PC-9 (cell line): ENCODE data around the gene SYNE1. TPM values are rescaled to one million over a fixed set of nuclear protein-coding genes. Genes with fewer than 3 reads are reported as not detected.

Experiments used
- BruUV-seq: library from RNA; stranded (reverse); fragments of 400-500 nt; replicated peaks from 2 replicates; lab custom pipeline; 2021; lab: Mats Ljungman, UMichigan
- CTCF ChIA-PET: fragments of 300-600 bp; sonication (Branson Sonifier 250); formaldehyde crosslinking; loops from one replicate; lab custom pipeline; 2022; ENCODE audit warnings: antibody characterized with exemption; lab: Charles Lee
- POLR2A ChIA-PET: fragments of 300-600 bp; sonication (Branson Sonifier 250); formaldehyde crosslinking; loops from one replicate; lab custom pipeline; 2022; ENCODE audit warnings: antibody characterized with exemption; ENCODE audit not compliant: unreplicated experiment; lab: Charles Lee
- DNase-seq, 2 experiments: peaks; one replicate each; pipeline versions ENCODE4 v3.0.0 to v3.0.0-alpha.2; 2015 to 2022; ENCODE audit warnings: mixed read lengths in 1 of 2
- H2AFZ ChIP-seq: fragments of 200-600 bp; sonication (generic); 2 replicates; pipeline ENCODE4 v1.8.1; 2017; ENCODE audit warnings: antibody characterized with exemption
- H3F3A ChIP-seq: fragments of 200-600 bp; sonication (generic); 2 replicates; pipeline ENCODE4 v1.8.1; 2017; ENCODE audit warnings: antibody characterized with exemption, mild to moderate bottlenecking, low read depth; ENCODE audit not compliant: insufficient read depth
- H3K27ac ChIP-seq: fragments of 200-600 bp; sonication (generic); 2 replicates; pipeline ENCODE4 v1.6.1; 2016; ENCODE audit warnings: mixed run types
- H3K27me3 ChIP-seq: fragments of 200-600 bp; sonication (generic); 2 replicates; pipeline ENCODE4 v1.6.1; 2016; ENCODE audit warnings: low read depth, mixed run types; ENCODE audit not compliant: insufficient read depth
- H3K36me3 ChIP-seq: fragments of 200-600 bp; sonication (generic); 2 replicates; pipeline ENCODE4 v1.6.1; 2016; ENCODE audit warnings: low read depth, mixed run types
- H3K4me1 ChIP-seq: fragments of 200-600 bp; sonication (generic); replicated peaks from 2 replicates; pipeline ENCODE4 v1.6.1; 2016; ENCODE audit warnings: mixed run types; ENCODE audit not compliant: insufficient read depth
- H3K4me2 ChIP-seq: fragments of 200-600 bp; sonication (generic); 2 replicates; pipeline ENCODE4 v1.6.1; 2017; ENCODE audit warnings: mixed run types
- H3K4me3 ChIP-seq: fragments of 200-600 bp; sonication (generic); 2 replicates; pipeline ENCODE4 v1.6.1; 2016; ENCODE audit warnings: mixed run types
- H3K79me2 ChIP-seq: fragments of 200-600 bp; sonication (generic); 2 replicates; pipeline ENCODE4 v1.6.1; 2017; ENCODE audit warnings: low read depth, mixed run types
- H3K9me2 ChIP-seq: fragments of 200-600 bp; sonication (generic); 2 replicates; pipeline ENCODE4 v1.8.1; 2017; ENCODE audit warnings: mild to moderate bottlenecking; ENCODE audit not compliant: insufficient read depth
- H3K9me3 ChIP-seq: fragments of 200-600 bp; sonication (generic); 2 replicates; pipeline ENCODE4 v1.8.1; 2016; ENCODE audit warnings: low read depth; ENCODE audit not compliant: insufficient read depth
- H4K20me1 ChIP-seq: fragments of 200-600 bp; sonication (generic); 2 replicates; pipeline ENCODE4 v1.8.1; 2017; ENCODE audit not compliant: insufficient read depth
- CTCF ChIP-seq: fragments of 200-600 bp; sonication (generic); conservative IDR thresholded peaks from 2 replicates; pipeline ENCODE4 v1.6.1; 2017; ENCODE audit warnings: mixed run types, antibody characterized with exemption, mild to moderate bottlenecking, moderate library complexity
- EZH2 ChIP-seq: fragments of 200-600 bp; sonication (generic); IDR thresholded peaks from 2 replicates; pipeline ENCODE4 v1.8.0; 2017; ENCODE audit warnings: antibody characterized with exemption, low read depth
- intact Hi-C: fragments of 100-400 bp; cut with micrococcal nuclease; formaldehyde crosslinking; loops from one replicate; pipeline ENCODE4 v1.10.0; 2022; ENCODE audit not compliant: unreplicated experiment
- total RNA-seq: library from RNA; stranded (reverse); gene quantifications from 2 replicates; pipeline ENCODE4 v1.2.3, GENCODE V29; 2021

Gene SYNE1
- total RNA-seq, 1 experiment from 2014 or later = 13.4 TPM

GRCh38 chr6:152394303-152394702 lies 242.9 kb downstream of the SYNE1 start:
- intact Hi-C loops = no loop called here
- no peaks in the 10 kb centered on the region for H4K20me1 ChIP-seq
- no TSS peak for BruUV-seq

GRCh38 chr6:152391179-152391880 lies 245.8 kb downstream of the SYNE1 start:
- Histone ChIP-seq H3K79me2 (no peaks in the 10 kb centered on the region), H3K4me1 (no peaks in the 10 kb centered on the region; the same call in 1 of the 2 replicates), H3K27me3 (no peaks in the 10 kb centered on the region), H4K20me1 (no peaks in the 10 kb centered on the region), H3K36me3 (no peaks in the 10 kb centered on the region), H3K27ac (no peak overlapping the region), H3F3A (no peaks in the 10 kb centered on the region), H2AFZ (no peak overlapping the region), H3K4me3 (no peak overlapping the region), H3K4me2 (no peak overlapping the region), H3K9me2 (no peaks in the 10 kb centered on the region), H3K9me3 (no peaks in the 10 kb centered on the region)
- POLR2A ChIA-PET = no interaction called here
- CTCF ChIA-PET = no interaction called here
- DNase-seq = no peak
- no peak for TF ChIP-seq CTCF
- TF ChIP-seq EZH2 = no peak
- no TSS peak for BruUV-seq
- intact Hi-C loops = no loop called here

More at GRCh38 chr6:152394303-152394702, 242.9 kb downstream of the SYNE1 start:
- Histone ChIP-seq H3K4me1 (no peaks in the 10 kb centered on the region), H3F3A (no peaks in the 10 kb centered on the region), H3K9me2 (no peaks in the 10 kb centered on the region), H3K9me3 (no peaks in the 10 kb centered on the region), H3K4me2 (no peak overlapping the region), H2AFZ (no peak overlapping the region), H3K36me3 (no peaks in the 10 kb centered on the region), H3K27ac (no peak overlapping the region), H3K27me3 (no peaks in the 10 kb centered on the region), H3K4me3 (no peak overlapping the region), H3K79me2 (no peaks in the 10 kb centered on the region)
- CTCF ChIA-PET = no interaction called here
- no peak for DNase-seq
- TF ChIP-seq CTCF = no peak
- no peak for TF ChIP-seq EZH2
- POLR2A ChIA-PET = no interaction called here

DNA sequence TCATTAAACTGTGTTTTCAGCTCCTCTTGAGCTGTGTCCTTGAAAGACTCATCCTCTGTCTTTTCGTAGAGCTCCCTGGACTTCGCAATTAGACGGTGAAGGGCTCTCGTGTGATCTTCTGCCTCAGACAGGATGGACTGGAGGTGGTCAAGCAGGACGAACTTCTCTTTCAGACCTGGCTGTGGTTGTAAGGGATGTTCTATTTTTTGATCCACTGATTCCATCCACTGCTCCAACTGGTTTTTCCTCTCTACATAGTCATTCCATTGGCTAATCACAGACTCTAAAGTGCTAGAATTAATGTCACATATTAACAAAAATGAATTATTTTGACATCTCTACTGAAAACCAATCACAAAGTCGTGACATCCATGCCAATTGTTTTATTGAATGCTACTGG lies 250.1 kb downstream of the SYNE1 start:
- Histone ChIP-seq H2AFZ (no peak overlapping the region), H3F3A (no peaks in the 10 kb centered on the region), H3K4me3 (no peak overlapping the region), H3K9me2 (no peaks in the 10 kb centered on the region), H3K27ac (no peak overlapping the region), H3K27me3 (no peaks in the 10 kb centered on the region), H4K20me1 (no peaks in the 10 kb centered on the region), H3K4me2 (no peak overlapping the region), H3K4me1 (no peaks in the 10 kb centered on the region; the same call in 1 of the 2 replicates), H3K36me3 (no peaks in the 10 kb centered on the region), H3K9me3 (no peaks in the 10 kb centered on the region), H3K79me2 (no peaks in the 10 kb centered on the region)
- DNase-seq = no peak
- no TSS peak for BruUV-seq
- CTCF ChIA-PET = no interaction called here
- intact Hi-C loops = no loop called here
- POLR2A ChIA-PET = no interaction called here
- TF ChIP-seq EZH2 (no peak), CTCF (no peak)
